Hematopoietic multipotent progenitor cell treated with erythropoietin and hydrocortisone succinate and interleukin-3 and kit ligand, for 15 days (in vitro differentiated cells): ENCODE data around the gene FTSJ1.
"Not testable (repeated sequence)": the region's sequence is repeated elsewhere in the genome, so short reads cannot be mapped to it uniquely, and the experiment has no call there.

Experiments
- DNase-seq: peaks from one replicate; pipeline ENCODE4 v3.0.0-alpha.2; 2015; ENCODE audit warnings: low spot score

FTSJ1 gene, protein sequence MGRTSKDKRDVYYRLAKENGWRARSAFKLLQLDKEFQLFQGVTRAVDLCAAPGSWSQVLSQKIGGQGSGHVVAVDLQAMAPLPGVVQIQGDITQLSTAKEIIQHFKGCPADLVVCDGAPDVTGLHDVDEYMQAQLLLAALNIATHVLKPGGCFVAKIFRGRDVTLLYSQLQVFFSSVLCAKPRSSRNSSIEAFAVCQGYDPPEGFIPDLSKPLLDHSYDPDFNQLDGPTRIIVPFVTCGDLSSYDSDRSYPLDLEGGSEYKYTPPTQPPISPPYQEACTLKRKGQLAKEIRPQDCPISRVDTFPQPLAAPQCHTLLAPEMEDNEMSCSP

GRCh38 chrX:48475774-48476577 lies at the start of gene FTSJ1:
FTSJ1 (plus strand) TSS chrX:48476199; CDS start chrX:48478048, 1,849 bp downstream.
- DNase-seq = peak; percentile 76

- DNase-seq = not testable (repeated sequence)
Observed at GRCh38 chrX:48427027-48427716, 48.8 kb upstream of the FTSJ1 start.

DNA sequence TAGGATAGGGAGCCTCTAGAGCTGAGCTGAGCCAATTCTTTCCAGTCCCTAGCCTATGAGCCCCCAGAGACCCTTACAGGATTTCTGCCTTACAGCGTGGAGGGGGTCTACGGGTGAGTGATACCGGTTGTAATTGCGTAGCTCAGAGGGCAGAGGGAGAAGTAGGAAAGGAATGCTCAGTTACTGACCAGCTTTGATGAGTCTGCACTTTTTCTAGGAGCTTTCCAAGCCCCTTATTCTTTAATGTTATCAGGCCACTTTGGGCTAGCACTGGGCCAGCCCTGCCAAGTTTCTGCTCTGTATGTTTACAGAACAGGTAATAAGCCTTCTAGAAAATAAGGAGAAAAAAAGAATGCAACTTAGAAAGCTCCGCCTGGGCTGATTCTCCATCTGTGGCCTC lies 46.4 kb upstream of the FTSJ1 start:
- not testable (repeated sequence) for DNase-seq

GRCh38 chrX:48430166-48430565 lies 45.8 kb upstream of the FTSJ1 start:
- not testable (repeated sequence) for DNase-seq

DNA sequence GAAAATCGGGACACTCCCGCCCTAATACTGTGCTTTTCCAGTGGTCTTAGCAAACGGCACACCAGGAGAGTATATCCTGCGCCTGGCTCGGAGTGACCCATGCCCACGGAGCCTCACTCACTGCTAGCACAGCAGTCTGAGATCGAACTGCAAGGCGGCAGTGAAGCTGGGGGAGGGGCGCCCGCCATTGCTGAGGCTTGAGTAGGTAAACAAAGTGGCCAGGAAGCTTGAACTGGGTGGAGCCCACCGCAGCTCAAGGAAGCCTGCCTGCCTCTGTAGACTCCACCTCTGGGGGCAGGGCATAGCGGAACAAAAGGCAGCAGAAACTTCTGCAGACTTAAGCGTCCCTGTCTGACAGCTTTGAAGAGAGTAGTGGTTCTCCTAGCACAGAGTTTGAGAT lies 42.3 kb upstream of the FTSJ1 start:
- DNase-seq = not testable (repeated sequence)

DNA sequence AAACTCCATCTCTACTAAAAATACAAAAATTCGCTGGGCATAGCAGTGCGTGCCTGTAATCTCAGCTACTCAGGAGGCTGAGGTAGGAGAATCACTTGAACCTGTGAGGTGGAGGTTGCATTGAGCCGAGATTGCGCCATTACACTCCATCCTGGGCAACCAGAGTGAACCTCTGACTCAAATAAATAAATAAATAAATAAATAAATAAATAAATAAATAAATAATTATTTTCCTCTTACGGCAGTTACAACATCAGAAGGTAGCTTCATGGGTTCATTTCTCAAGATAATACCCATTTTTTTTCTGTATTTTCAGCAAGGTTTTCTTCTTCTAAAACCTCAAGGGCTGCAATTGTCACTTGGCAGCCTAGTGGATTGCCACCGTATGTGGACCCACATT lies 28.8 kb upstream of the FTSJ1 start:
- not testable (repeated sequence) for DNase-seq

DNA sequence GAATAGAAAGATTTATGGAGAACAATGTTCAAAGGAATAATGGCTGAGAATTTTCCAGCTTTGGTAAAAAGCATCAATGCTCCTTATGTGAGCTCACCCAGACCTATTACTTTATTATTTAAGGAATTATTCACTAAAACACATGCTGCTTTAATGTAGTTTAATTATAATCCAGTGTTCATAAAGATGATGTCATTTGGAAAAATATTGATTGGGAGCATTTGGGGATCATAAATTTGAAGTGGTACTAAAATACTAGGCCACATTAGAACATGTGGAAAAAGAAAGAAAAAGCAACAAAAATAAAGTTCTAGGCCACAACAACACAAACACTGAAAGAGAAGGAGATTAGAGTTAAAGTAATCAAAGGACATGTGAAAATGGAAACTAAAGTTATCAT lies 25.9 kb upstream of the FTSJ1 start:
- no peak for DNase-seq

DNA sequence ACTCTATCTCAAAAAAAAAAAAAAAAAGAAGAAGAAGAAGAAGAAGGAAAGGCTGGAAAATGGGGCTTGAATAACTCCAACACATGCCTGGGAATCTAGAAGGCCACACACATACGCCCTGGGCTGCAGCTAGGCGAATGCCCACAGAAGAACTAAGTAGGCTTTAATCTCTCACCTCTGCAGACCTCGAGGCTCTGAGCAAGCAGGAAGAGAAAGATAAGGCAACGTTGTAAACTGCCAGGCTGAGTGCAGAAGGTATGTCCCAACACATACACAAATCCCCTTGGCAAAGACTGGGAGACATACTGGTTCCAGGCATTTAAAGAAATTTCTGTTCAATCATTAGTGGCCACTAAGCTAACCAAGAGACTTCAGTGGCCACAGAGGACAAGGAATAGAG lies 24.3 kb upstream of the FTSJ1 start:
- peak; percentile 6 for DNase-seq

- no peak for DNase-seq
Observed at GRCh38 chrX:48456628-48457331, 19.2 kb upstream of the FTSJ1 start.

DNA sequence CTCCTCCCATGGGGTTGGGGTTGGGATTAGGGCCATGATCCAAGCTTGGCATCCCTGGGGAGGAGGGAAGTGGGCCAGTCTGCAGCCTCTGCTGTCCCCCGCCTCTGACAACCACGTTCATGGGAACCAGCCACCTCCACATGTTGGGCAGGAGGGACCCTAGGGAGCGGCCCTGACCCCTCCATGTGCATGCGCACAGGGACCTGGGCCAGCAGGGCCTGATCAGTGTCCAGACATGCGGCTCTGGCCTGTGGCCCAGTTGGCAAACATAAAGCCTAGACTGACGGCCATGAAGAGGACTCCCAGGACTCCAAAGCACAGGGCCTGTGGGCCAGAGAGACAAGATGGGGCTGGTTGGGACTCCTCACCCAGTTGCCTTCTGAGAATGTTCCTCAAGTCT lies 17.3 kb upstream of the FTSJ1 start:
- DNase-seq = no peak

DNA sequence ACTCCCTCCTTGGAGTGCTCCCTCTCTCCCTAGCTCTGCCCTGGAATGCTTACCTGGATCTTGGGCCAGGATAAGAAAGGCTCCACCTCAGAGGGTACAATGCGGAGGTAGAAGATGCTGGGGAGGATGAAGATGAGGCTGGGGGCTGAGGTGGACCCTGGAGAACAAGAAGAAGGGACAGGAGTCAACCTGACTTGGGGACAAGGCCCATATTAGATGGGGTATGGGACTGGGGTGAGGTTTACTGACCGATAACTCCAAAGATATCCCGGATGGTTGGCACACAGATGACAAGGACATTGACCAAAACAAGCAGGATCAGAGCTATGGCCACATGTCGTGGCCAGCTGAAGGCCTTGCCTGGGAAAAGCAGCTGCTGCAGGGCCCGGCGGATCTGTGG lies 16.5 kb upstream of the FTSJ1 start:
- no peak for DNase-seq

DNA sequence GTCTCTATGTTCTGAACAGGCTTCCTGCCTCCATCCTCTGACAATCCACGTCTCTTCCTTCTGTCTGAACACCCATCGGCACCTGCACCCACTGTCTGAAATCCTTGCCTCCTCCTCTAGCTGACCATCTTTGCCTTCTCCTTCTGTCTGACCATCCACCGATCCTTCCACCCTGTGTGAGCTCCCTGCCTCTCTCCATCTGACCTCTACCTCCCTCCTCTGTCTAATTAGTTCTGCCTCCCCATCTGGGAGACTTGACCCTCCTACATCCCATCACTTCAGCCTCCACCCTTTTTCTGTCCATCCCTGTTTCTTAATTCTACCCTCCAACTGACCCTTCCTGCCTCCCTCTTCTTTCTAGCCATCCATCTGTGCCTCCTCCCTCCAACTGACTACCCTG lies 16.0 kb upstream of the FTSJ1 start:
- DNase-seq = no peak

DNA sequence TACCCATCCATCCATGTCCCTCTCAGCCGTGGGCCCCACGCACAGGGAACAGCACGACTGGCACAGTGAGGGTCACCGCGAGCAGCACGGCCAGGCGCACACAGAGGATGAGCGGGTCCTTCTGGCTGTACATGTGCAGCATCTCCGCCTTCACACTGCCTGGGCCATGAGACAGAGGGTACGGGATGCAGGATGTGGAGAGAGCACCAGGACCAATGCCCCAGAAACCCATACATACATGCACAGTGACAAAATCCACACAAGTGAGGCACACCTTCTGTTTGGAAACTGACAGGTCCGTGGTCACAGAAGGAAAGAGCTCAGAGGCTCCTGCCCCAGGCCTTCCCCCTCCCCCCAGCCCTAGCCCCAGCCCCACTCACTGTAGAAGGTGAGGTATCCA lies 15.4 kb upstream of the FTSJ1 start:
- DNase-seq = no peak

DNA sequence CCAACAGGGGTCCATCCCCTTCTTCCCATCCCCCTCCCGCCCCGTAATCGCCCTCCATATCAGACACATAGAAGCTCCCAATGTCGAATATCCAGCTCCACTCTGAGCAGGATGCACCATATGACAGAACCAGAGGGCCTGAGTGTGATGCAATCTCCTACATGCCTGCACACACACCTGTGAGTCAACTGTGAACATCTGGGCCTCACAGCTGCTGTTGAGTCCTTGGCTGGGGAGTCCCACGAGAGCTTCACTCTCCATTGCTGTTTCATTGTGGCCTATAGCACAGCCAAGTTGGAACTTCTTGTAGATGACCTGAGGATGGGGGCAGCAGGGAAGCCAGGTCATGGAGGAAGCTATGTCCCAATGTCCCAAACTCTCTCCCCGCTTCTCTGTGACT lies 14.2 kb upstream of the FTSJ1 start:
- DNase-seq = no peak

- no peak for DNase-seq
Observed at GRCh38 chrX:48465336-48465933, 10.6 kb upstream of the FTSJ1 start.

DNA sequence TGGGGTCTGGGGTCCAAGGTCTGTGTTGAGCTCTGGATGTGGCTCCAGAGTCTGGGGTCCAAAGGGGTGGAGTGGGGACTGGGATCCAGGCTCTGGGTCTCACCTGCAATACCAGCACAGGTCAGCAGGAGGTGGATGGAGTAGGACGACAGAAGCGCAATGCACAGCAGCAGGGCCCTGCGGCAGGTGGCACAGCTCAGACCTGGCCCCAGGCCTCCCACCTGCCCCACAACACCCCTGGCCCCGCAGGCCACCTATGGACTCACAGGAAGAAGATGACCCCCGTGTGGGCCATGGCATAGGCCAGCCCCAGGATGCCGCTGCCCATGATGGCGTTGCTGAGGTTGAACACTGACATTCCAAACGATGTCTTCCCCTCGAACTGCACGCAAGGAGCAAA lies 9.3 kb upstream of the FTSJ1 start:
- DNase-seq = peak; percentile 44

- DNase-seq = peak; percentile 41
Observed at GRCh38 chrX:48467281-48467761, 8.7 kb upstream of the FTSJ1 start.

DNA sequence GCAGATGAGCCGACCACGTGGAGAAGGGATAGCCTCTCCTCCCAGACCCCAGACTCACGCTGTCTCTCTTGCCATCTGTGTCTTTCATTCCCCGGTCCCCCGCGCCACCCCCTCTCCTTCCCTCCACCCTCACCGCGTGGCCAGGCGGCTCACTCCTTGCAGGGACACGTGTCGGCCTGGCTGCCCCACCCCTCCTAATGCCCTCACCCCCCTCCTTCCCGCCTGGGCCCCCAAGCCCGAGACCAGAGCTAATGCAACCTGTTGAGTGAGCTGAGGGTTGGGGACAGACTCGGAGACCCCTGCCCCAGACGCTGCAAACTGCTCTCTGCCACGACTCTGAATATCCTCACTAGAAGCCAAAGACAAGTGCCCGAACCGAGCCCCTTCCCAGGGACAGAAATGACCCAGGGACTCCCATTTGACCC lies 7.7 kb upstream of the FTSJ1 start:
- DNase-seq = peak; percentile 39

DNA sequence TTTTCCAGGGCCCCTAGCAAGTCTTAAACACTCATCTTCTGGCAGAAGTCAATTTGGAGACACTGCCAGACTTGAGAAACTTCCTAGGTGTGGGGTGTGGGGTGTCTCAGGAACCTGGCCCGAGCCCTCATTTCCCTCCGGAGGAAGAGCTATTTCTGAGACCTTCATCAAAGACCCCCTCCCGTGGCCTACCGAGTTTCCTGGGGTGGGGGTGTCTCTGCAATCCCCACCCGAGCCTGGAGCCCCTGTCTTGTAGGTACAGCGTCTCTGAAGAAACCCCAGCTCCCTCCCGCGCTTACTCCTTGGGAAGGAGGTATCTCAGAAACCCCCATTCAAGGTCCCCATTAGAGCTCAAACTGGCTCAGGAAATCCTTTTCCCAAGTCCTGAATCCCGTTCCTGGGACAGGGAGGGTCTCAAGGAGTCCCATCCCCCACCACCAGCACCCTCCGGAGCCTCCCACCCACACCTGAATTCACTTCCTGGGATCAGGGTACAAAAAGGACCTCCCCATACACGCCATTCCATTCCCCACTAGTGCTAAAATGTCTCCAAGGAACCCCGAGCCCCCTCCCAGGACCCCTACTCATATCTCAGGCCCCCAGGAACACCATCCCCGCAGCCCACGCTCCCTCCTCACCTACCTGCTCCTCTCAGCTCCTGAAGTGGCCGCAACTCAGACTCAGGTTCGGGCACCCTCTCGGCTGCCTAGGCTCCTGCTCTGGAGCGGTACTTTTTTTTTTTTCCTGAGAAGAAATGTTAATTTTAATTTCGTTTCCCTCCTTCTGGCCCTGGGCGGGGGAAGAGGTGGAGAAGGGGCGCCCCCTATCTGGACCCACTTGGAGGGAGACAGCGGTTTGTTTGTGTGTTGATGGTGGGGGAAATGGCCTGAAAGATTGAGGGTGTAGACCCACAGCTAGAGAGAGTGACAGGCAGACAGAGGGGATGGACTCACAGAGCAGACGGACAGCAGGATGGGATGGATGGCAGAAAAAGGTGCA lies 7.0 kb upstream of the FTSJ1 start:
- peak; percentile 50 for DNase-seq

- DNase-seq = peak; percentile 73
Observed at GRCh38 chrX:48470110-48470832, 5.7 kb upstream of the FTSJ1 start, which contains the start of gene SLC38A5. SLC38A5 (minus strand) TSS chrX:48470260; CDS start chrX:48467924, 2,336 bp downstream.
